ENCODE measurements around the gene FBXW11. TPM values are rescaled to one million over a fixed set of nuclear protein-coding genes. Genes with fewer than 3 reads are reported as not detected.

The FBXW11 gene
- total RNA-seq, 4 donors from 2014 or later, result 35.9 to 111 (median 63.7) TPM

DNA sequence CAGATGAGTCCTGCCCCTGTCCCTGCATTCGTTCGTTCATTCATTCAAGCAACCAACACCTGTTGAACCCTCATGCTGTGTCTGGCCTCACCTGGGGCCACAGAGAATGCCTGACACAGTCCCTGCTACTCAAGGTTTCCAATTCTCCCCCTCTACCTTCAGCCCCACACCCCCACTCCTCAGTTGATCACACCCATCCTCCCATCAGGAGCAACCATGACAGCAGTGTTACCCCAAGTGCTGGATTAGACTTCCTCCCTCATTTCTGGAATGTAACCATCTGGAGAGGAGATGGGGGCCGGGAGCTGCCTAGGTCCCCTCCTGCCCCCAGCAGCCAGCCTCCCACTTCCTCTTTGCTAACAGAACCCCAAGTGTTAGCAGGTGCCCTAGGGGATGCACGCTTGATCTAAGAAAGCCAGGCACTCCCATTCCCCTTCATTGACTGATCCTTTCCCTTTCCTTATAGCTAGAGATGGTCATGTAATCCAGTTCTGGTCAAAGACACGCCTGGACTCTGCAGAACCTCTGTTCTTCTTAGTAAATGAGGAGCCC, 163.6 kb downstream of the FBXW11 start:
- H3K36me3 ChIP-seq, result no peaks in the 10 kb centered on the region
- H3K4me3 ChIP-seq, result no peak overlapping the region
- no peaks in the 10 kb centered on the region for H3K9me3 ChIP-seq
- no peak for TF ChIP-seq POLR2A (IDR thresholded peaks at IDR 0.05)
- TF ChIP-seq CTCF (IDR thresholded peaks at IDR 0.05), result no peak
- intact Hi-C loops (cut with DNase I; ENCODE audit: low total_unique reads), result no loop called here
- no peaks in the 10 kb centered on the region for H3K27me3 ChIP-seq
- no peak overlapping the region for H3K27ac ChIP-seq
- no peaks in the 10 kb centered on the region for H3K4me1 ChIP-seq
- DNase-seq, result no peak

DNA sequence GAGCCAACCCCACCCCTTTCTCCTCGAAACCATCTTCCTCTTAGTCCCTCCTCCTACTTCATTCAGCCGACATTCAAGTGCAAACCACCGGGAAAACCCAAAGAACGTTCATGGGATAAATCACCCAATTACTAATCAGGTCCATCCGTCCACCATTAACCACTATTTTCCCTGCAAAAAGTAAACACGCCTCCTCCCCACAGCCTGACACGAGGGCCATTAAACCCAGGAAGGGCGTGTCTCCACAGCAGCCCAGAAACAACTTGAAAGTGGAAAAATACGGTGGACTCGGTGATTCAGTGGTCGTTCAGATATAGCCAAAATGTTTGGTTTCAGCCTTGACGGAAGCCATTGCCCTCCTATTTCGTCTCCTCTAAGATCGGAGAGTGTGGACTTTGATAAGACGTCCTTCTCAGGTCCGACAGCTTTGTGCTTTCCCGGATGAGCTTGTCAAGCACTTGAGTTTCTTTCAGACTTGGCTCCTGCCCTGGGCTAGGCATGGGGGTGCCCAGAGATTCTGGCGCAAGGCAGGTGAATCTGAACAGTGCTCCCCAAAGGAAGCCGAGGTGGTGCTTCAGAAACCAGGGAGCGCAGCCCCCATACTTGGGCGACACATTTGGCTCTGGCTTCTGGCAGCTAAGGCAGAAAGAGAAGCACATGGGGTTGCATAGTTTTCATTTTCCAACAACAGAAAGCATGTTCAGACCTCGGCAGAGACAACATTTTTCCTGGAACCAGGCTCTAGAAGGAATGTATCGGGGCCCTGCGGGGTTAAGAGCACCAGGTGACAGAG, 164.3 kb downstream of the FBXW11 start:
- intact Hi-C loops (cut with DNase I; ENCODE audit: low total_unique reads), result no loop called here
- no peak for TF ChIP-seq CTCF (IDR thresholded peaks at IDR 0.05)
- no peak for TF ChIP-seq POLR2A (IDR thresholded peaks at IDR 0.05)
- DNase-seq, result no peak

GRCh38 chr5:171840711-171841522, 165.5 kb downstream of the FBXW11 start:
- TF ChIP-seq CTCF (IDR thresholded peaks at IDR 0.05), result no peak
- TF ChIP-seq POLR2A (IDR thresholded peaks at IDR 0.05), result no peak
- H3K4me1 ChIP-seq, result no peaks in the 10 kb centered on the region
- intact Hi-C loops (cut with DNase I; ENCODE audit: low total_unique reads), result no loop called here
- no peak for DNase-seq
- no peaks in the 10 kb centered on the region for H3K27me3 ChIP-seq
- H3K27ac ChIP-seq, result no peak overlapping the region
- no peak overlapping the region for H3K4me3 ChIP-seq
- H3K36me3 ChIP-seq, result no peaks in the 10 kb centered on the region
- H3K9me3 ChIP-seq, result no peaks in the 10 kb centered on the region

More for the DNA sequence above, 164.3 kb downstream of the FBXW11 start:
- no peaks in the 10 kb centered on the region for H3K27me3 ChIP-seq
- H3K4me3 ChIP-seq, result no peak overlapping the region
- H3K36me3 ChIP-seq, result no peaks in the 10 kb centered on the region
- no peak overlapping the region for H3K27ac ChIP-seq
- no peaks in the 10 kb centered on the region for H3K4me1 ChIP-seq
- H3K9me3 ChIP-seq, result no peaks in the 10 kb centered on the region

DNA sequence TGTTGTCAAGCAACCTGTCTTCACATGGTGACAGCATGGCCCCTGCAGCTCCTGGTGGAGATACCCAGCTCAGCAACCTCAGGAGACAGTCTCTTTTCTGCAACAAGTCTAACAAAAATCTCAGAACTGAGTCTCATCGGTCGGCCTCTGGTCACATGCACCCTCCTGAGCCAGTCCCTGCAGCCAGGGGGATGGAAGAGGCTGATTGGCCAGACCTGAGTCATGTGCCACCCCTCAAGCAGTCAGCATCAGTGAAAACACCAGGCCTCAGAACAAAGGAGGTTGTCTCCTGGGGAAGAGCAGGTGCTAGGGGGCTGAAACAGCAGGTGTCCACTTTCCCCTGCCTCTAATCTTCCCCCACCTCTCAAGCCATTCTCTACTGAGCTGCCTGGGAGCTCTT, 166.4 kb downstream of the FBXW11 start:
- no peak overlapping the region for H3K27ac ChIP-seq
- no peaks in the 10 kb centered on the region for H3K27me3 ChIP-seq
- intact Hi-C loops (cut with DNase I; ENCODE audit: low total_unique reads), result no loop called here
- no peaks in the 10 kb centered on the region for H3K9me3 ChIP-seq
- no peaks in the 10 kb centered on the region for H3K36me3 ChIP-seq
- H3K4me1 ChIP-seq, result no peaks in the 10 kb centered on the region
- no peak overlapping the region for H3K4me3 ChIP-seq
- no peak for DNase-seq
- TF ChIP-seq CTCF (IDR thresholded peaks at IDR 0.05) (no peak), POLR2A (IDR thresholded peaks at IDR 0.05) (no peak)

DNA sequence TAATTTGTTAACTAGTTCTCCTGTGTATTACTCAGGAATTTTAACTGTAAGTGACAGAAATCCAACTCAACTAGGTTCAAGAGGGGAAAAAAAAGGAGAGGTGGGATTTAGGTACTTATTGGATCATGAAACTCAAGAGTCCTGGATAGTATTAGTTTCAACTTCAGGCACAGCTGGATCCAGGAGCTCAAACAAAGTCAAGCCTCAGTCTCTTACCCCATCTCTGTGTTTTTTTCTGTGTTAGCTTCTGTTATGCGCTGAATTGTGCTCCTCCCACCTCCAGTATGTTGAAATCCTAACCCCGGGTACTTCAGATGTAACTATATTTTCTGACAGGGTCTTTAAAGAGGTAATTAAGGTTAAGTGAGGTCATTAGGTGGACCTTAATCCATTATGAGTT, 167.3 kb downstream of the FBXW11 start:
- H3K27me3 ChIP-seq, result no peaks in the 10 kb centered on the region
- DNase-seq, result no peak
- no peaks in the 10 kb centered on the region for H3K4me1 ChIP-seq
- intact Hi-C loops (cut with DNase I; ENCODE audit: low total_unique reads), result no loop called here
- H3K9me3 ChIP-seq, result no peaks in the 10 kb centered on the region
- no peak for TF ChIP-seq POLR2A (IDR thresholded peaks at IDR 0.05)
- TF ChIP-seq CTCF (IDR thresholded peaks at IDR 0.05), result no peak
- no peak overlapping the region for H3K27ac ChIP-seq
- H3K4me3 ChIP-seq, result no peak overlapping the region
- no peaks in the 10 kb centered on the region for H3K36me3 ChIP-seq
